ENCODE measurements around the gene POLA1.

The POLA1 gene

DNA sequence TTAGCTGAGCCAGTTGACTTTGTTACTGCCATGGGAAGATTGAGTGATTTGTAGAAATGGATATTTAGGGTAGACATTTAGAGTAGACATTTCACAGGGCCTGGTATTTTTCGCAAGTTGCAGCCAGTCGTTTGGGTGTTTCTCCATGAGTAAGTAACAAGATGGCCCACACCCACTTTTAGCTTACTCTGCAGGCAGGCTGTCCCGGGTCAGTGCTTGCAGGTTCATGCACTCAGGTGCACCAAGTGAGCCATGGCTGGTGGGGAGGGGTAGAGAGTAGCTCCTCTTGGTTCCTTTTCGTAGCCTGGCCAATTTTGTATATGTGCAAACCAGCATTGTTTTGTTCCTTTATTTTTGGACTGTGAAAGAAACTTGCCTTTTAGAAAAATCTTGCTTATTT lies 145.6 kb downstream of the POLA1 start:
- no peak overlapping the region for H3K4me3 ChIP-seq (ENCODE audit: control insufficient read depth, low read depth, low read length)
- DNase-seq (ENCODE audit: low read depth) = no peak
- TF ChIP-seq, protein P1, sequence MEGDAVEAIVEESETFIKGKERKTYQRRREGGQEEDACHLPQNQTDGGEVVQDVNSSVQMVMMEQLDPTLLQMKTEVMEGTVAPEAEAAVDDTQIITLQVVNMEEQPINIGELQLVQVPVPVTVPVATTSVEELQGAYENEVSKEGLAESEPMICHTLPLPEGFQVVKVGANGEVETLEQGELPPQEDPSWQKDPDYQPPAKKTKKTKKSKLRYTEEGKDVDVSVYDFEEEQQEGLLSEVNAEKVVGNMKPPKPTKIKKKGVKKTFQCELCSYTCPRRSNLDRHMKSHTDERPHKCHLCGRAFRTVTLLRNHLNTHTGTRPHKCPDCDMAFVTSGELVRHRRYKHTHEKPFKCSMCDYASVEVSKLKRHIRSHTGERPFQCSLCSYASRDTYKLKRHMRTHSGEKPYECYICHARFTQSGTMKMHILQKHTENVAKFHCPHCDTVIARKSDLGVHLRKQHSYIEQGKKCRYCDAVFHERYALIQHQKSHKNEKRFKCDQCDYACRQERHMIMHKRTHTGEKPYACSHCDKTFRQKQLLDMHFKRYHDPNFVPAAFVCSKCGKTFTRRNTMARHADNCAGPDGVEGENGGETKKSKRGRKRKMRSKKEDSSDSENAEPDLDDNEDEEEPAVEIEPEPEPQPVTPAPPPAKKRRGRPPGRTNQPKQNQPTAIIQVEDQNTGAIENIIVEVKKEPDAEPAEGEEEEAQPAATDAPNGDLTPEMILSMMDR (conservative IDR thresholded peaks at IDR 0.05; ENCODE audit: control insufficient read depth, insufficient read depth, low read depth, low read length) = no peak

DNA sequence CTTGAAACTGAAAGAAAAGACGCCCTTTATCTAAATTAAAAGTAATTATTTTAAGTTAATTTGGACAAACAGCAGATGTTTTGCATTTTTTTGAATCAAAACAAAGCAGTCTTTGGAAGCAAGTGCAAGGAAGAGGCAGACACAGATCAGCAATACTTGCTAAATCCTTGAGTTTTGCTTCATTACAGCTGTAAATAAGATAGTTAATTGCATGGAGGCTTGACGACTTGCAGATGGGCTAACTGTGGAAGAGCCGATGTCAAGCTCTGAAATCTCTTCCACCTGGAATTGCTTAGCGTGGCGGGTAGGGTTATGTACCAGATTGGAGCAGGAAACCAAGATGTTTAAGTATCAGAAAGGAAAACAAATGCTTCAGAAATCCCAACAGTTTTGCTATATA lies 148.8 kb downstream of the POLA1 start:
- H3K4me3 ChIP-seq (ENCODE audit: control insufficient read depth, low read depth, low read length) = no peak overlapping the region
- TF ChIP-seq, protein P1 (conservative IDR thresholded peaks at IDR 0.05; ENCODE audit: control insufficient read depth, insufficient read depth, low read depth, low read length) = no peak
- no peak for DNase-seq (ENCODE audit: low read depth)

DNA sequence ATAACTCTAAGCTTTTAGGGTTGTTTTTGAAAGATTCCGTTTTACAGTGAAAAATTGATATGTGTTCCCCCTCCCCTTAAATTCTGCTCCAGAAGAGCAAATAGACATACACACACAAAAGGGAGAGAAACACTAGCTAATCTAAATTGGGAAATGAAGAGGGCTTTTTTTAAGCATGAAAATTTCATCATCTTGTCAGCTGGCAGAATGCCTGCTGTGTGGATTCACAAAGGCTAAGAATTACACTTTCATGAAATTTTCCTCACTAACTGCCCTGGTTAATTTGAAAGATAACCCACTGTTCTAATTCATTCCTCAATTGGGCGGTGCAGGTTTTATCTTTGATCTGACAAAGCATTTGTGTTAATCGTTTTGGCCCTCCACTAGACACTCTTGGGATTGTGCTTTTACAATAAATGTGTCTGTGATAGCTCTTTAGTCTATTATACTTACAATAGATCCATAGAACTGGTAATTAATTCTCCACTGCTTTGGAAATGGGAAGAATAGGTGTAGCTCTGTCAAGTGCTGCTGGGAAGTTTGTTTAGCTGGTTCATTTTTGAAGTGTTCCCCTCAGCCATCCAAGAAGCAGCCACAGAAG lies 152.9 kb downstream of the POLA1 start:
- H3K4me3 ChIP-seq (ENCODE audit: control insufficient read depth, low read depth, low read length) = no peak overlapping the region
- DNase-seq (ENCODE audit: low read depth) = peak; percentile 42

DNA sequence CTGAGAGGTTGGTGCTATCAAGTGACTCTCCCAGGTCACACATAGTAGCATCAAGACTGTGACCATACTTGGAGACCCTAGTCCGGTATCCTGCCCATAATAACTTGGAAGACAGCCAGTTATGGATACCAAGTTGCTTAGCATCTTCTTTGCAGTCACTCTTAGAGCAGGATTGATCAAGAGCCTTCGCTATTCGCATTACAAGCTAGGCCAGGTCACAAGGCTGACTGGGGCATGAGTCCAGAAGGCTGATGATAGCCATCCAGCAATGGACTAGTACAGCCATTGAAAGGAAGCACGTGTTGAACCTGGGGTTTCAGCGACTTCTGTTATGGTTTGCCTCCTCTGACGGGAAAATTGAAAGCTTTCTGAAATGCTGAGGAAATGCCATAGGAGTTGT lies 157.6 kb downstream of the POLA1 start:
- no peak for DNase-seq (ENCODE audit: low read depth)
- TF ChIP-seq, protein P1 (conservative IDR thresholded peaks at IDR 0.05; ENCODE audit: control insufficient read depth, insufficient read depth, low read depth, low read length) = no peak
- H3K4me3 ChIP-seq (ENCODE audit: control insufficient read depth, low read depth, low read length) = no peak overlapping the region

More for the DNA sequence above, 152.9 kb downstream of the POLA1 start:
- TF ChIP-seq, protein P1 (conservative IDR thresholded peaks at IDR 0.05; ENCODE audit: control insufficient read depth, insufficient read depth, low read depth, low read length) = no peak

DNA sequence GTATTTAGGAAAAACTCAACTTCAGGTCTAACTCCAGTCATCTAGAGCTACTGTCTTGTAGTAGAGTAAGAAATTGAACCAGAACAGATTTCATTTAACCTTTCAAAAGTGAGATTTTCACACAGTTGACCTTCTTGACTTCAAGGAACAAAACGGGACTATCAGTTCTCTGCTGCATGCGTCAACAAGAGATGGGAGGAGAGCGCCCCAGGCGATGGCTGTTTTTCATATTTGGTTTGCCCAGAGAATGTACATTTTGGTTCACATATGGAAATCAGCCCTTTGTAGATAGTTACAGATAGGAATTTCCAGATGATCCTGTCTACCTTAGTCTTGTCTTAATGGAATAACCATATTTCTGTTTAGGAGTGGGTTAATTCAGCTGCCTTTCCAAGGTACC lies 158.1 kb downstream of the POLA1 start:
- no peak overlapping the region for H3K4me3 ChIP-seq (ENCODE audit: control insufficient read depth, low read depth, low read length)
- TF ChIP-seq, protein P1 (conservative IDR thresholded peaks at IDR 0.05; ENCODE audit: control insufficient read depth, insufficient read depth, low read depth, low read length) = no peak
- DNase-seq (ENCODE audit: low read depth) = no peak

DNA sequence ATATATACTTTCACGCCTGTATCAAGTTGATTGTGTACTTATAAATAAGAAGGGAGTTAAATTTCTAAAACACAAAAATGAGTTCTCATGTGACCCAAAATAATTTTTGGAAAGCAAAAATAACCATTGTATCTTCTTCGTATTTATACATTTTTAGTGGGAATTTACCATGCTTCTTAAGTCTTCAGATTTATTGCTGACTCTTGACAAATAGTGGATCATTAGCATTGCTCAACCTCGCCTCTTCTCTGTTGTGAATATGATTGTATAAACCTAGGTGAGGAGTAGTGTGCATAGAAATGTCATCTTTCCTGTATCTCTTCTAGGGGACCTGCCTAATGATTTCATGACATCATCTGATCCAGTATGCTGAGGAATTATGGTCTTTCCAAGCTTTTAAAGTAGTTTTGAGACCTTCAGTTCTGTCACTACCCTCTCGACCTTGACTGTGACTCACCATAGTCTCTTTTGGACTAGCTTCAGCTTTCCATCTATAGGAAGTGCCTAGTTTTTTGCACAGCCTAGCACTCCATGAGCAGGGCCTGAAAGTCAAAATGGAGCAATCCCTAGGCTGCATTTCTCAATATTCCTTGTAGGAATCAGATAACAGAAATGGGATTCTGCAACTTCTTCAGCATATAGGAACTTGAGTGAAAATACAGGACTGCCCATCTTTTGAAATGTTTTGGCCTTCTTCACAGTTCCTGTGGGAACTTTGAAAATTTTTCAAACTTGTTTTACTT lies 164.5 kb downstream of the POLA1 start:
- H3K4me3 ChIP-seq (ENCODE audit: control insufficient read depth, low read depth, low read length) = no peak overlapping the region
- TF ChIP-seq, protein P1 (conservative IDR thresholded peaks at IDR 0.05; ENCODE audit: control insufficient read depth, insufficient read depth, low read depth, low read length) = no peak
- DNase-seq (ENCODE audit: low read depth) = peak; percentile 55
